Prostate gland (tissue), 2 donors: ENCODE data around the gene ITGA2B. TPM values are rescaled to one million over a fixed set of nuclear protein-coding genes. Genes with fewer than 3 reads are reported as not detected.

ENCODE experiments used
- DNase-seq: peaks from one replicate; pipeline ENCODE4 v3.0.0-alpha.2; 2019; ENCODE audit warnings: low spot score
- H3K27ac ChIP-seq, 2 donors: fragments of 200-600 bp; sonication (generic); 2 replicates each; pipeline ENCODE4 v1.5.1; 2017 to 2019
- H3K27me3 ChIP-seq: fragments of 200-600 bp; sonication (generic); replicated peaks from 2 replicates; pipeline ENCODE4 v1.5.1; 2019; ENCODE audit not compliant: insufficient read depth
- H3K36me3 ChIP-seq, 2 donors: fragments of 200-600 bp; sonication (generic); 1 replicate in 1 of 2; 2 replicates in 1 of 2; pipeline versions ENCODE4 v1.5.1 to v1.8.1; 2017 to 2019
- H3K4me1 ChIP-seq: fragments of 200-600 bp; sonication (generic); replicated peaks from 2 replicates; pipeline ENCODE4 v1.5.1; 2019
- H3K4me3 ChIP-seq, 2 donors: fragments of 200-600 bp; sonication (generic); 2 replicates each; pipeline ENCODE4 v1.5.1; 2017 to 2019
- H3K9me3 ChIP-seq: fragments of 200-600 bp; sonication (generic); 2 replicates; pipeline ENCODE4 v1.5.1; 2017
- CTCF ChIP-seq, 4 experiments: fragments of 200-600 bp in 2 of 4; fragments of 450-650 bp in 2 of 4; sonication (generic) in 2 of 4; IDR thresholded peaks; 1 replicate in 3 of 4; 2 replicates in 1 of 4; pipeline ENCODE4 v1.5.1; 2016 to 2019; ENCODE audit warnings: antibody characterized with exemption in 4 of 4, mild to moderate bottlenecking in 2 of 4, moderate library complexity in 2 of 4
- POLR2A ChIP-seq: fragments of 450-650 bp; IDR thresholded peaks from one replicate; pipeline ENCODE4 v1.6.1; 2016; ENCODE audit warnings: antibody characterized with exemption, mild to moderate bottlenecking
- POLR2AphosphoS5 ChIP-seq: sonication (generic); formaldehyde crosslinking; IDR thresholded peaks from one replicate; pipeline ENCODE4 v1.6.1; 2017; ENCODE audit warnings: antibody characterized with exemption
- WGBS: methylation state at CpG from one replicate; pipeline ENCODE4 v1.1.5; 2018; 5-methylcytosine and 5-hydroxymethylcytosine counted together
- intact Hi-C: fragments of 100-400 bp; cut with DNase I; formaldehyde crosslinking; loops from one replicate; pipeline ENCODE4 v1.14.2; 2022
- total RNA-seq, 2 donors: library from RNA; depleted of rRNA; stranded (reverse); fragments of >200 nt; gene quantifications; one replicate each; pipeline ENCODE4 v1.1.0, GENCODE V29; 2016

The ITGA2B gene
- under 1 TPM; 0.27 to 0.68 TPM for total RNA-seq

DNA sequence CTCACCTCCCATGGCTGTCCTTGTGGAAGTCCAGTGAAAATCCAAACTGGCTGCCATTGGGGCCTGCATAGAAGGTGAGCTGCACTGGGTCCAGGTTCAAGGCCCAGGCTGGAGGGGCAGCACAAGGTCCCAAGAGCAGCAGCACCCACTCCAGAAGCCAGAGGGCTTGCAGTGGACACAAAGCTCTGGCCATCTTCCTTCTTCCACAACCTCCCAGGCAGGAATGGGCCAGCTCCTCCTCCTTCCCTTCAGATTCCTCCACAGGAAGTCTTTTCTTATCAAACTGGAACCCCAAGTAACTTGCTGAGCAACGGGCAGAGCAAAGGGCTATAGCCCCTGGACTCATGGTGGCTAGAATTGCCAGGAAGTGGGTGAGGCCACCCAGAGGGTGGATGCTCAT, at the start of gene ITGA2B:
Gene ITGA2B (minus strand): TSS at position 369 of the 400 bp plus-strand sequence. CDS start 176 bp downstream, at position 193.
- Histone ChIP-seq H3K4me3 (no peak within 1 kb of the TSS), H3K9me3 (no peaks in the 10 kb centered on the region), H3K36me3 (no peaks in the 10 kb centered on the region), H3K27ac (no peak within 1 kb of the TSS), H3K27me3 (no peaks in the 10 kb centered on the region), H3K4me1 (no peaks in the 10 kb centered on the region)
- intact Hi-C loops: no loop called here
- no peak for DNase-seq
- no peak for TF ChIP-seq CTCF (IDR thresholded peaks at IDR 0.05)
- TF ChIP-seq POLR2A: no peak
- no peak for TF ChIP-seq POLR2AphosphoS5
- 63% methylated on average over 1 of the region's 1 CpG for WGBS

- Histone ChIP-seq H3K9me3 (no peaks in the 10 kb centered on the region), H3K36me3 (no peaks in the 10 kb centered on the region), H3K27me3 (no peaks in the 10 kb centered on the region), H3K4me3 (no peak overlapping the region), H3K27ac (no peak overlapping the region), H3K4me1 (no peaks in the 10 kb centered on the region)
- TF ChIP-seq POLR2A: no peak
- no peak for TF ChIP-seq CTCF (IDR thresholded peaks at IDR 0.05)
- no peak for TF ChIP-seq POLR2AphosphoS5
- intact Hi-C loops: no loop called here
- DNase-seq: no peak
- 83% methylated on average over 3 of the region's 3 CpGs for WGBS
Measured at GRCh38 chr17:44439168-44439567, 49.7 kb upstream of the ITGA2B start.

- intact Hi-C loops: no loop called here
- DNase-seq: no peak
- TF ChIP-seq POLR2AphosphoS5 (peak; percentile 10), CTCF (IDR thresholded peaks at IDR 0.05) (no peak)
- 36% methylated on average over 2 of the region's 2 CpGs for WGBS
- Histone ChIP-seq H3K27me3 (no peaks in the 10 kb centered on the region), H3K36me3 (peaks cover 0 to 3% of the 10 kb centered on the region in 2 donors), H3K4me3 (no peak overlapping the region), H3K9me3 (no peaks in the 10 kb centered on the region), H3K27ac (no peak overlapping the region), H3K4me1 (no peaks in the 10 kb centered on the region)
Measured at GRCh38 chr17:44438636-44439035, 49.2 kb upstream of the ITGA2B start.

DNA sequence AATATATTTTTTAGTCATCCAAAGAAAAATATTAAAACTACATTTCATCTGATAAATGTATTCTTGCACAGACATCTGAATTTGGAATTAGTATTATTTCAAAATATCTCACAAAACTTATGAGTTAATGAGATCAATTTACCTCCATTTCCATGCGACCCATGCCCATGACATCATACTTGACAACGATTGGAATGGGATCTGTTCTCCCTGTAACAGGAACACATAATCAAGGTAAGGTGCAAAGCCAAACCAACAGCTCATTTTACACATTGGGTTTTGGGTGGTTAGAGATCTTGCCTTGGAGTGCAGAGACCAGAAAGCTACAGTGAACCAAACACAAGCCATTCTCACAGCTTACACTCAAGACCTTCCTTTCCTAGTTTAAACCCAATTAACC, 46.9 kb upstream of the ITGA2B start:
- Histone ChIP-seq H3K4me1 (no peaks in the 10 kb centered on the region), H3K36me3 (peaks cover 0 to 10% of the 10 kb centered on the region in 2 donors), H3K27me3 (no peaks in the 10 kb centered on the region), H3K27ac (no peak overlapping the region), H3K4me3 (no peak overlapping the region), H3K9me3 (no peaks in the 10 kb centered on the region)
- DNase-seq: no peak
- WGBS: 84% methylated on average over 2 of the region's 2 CpGs
- TF ChIP-seq CTCF (IDR thresholded peaks at IDR 0.05) (no peak), POLR2AphosphoS5 (no peak), POLR2A (no peak)
- intact Hi-C loops: no loop called here

DNA sequence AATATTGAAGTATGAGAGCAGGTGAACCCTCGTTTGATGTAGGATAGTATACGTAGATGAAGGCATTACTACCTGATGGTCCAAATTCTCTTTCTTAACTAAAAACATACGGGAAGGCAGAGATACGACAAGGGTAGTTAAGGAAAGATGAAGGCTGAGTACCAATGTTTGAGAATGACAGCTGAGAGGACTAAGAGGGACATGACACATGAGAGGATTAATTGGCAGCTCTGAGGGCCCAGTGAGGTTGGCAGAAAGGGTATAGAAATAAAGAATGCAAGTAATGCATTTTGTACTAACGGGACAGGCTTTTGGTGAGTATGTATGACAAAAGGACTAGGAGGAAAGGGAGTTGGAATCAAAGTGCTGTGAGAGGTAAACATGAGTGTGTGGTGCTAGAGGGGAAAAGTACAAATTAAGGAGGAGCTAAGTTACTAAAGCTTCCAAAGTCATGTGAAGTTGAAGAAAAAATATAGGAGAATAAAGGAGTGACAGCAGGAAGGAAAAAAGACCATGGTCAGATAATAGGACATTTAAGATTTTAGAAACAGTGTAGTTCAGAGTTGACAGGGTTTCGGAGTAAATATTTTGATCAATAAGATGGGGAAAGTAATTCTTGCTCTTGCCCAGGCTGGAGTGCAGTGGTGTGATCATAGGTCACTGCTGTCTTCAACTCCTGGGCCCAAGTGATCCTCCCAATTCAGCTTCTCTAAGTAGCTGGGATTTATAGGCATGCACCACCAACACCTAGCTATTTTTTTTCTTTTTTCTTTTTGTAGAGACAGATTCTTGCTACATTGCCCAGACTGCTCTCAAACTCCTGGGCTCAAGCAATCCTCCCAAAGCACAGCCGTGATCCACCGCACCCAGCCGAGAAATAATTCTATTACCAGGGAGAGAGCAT, 43.1 kb upstream of the ITGA2B start:
- Histone ChIP-seq H3K4me1 (no peaks in the 10 kb centered on the region), H3K36me3 (peaks cover 0 to 10% of the 10 kb centered on the region in 2 donors), H3K9me3 (no peaks in the 10 kb centered on the region), H3K27ac (no peak overlapping the region), H3K4me3 (no peak overlapping the region), H3K27me3 (no peaks in the 10 kb centered on the region)
- TF ChIP-seq CTCF (IDR thresholded peaks at IDR 0.05): no peak
- no peak for TF ChIP-seq POLR2AphosphoS5
- no peak for TF ChIP-seq POLR2A
- no peak for DNase-seq
- 89% methylated on average over 9 of the region's 9 CpGs for WGBS
- intact Hi-C loops: no loop called here
